ENCODE data around the gene GRIA3.
"Not testable (repeated sequence)": the region's sequence is repeated elsewhere in the genome, so short reads cannot be mapped to it uniquely, and the experiment has no call there.

The GRIA3 gene

DNA sequence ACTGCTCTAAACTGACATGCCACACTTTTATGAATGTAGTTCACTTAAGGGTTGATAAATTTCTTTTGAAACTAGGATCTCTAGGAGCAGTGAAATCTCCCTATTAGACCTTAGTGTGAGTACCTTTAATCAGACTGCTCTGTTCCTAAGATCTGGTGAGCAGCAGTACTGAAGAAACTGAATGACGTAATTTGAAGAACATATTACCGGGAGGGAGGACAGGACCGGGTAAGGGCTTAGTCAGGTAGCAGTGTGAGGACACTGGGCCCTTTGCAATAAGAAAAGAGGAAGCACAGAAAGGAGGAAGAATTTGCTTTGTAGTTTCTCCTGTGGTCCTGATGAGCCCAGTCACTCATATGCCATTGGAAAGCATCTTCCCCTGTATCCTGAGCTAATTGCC is 293.6 kb downstream of the GRIA3 start:
- no peak for DNase-seq

DNA sequence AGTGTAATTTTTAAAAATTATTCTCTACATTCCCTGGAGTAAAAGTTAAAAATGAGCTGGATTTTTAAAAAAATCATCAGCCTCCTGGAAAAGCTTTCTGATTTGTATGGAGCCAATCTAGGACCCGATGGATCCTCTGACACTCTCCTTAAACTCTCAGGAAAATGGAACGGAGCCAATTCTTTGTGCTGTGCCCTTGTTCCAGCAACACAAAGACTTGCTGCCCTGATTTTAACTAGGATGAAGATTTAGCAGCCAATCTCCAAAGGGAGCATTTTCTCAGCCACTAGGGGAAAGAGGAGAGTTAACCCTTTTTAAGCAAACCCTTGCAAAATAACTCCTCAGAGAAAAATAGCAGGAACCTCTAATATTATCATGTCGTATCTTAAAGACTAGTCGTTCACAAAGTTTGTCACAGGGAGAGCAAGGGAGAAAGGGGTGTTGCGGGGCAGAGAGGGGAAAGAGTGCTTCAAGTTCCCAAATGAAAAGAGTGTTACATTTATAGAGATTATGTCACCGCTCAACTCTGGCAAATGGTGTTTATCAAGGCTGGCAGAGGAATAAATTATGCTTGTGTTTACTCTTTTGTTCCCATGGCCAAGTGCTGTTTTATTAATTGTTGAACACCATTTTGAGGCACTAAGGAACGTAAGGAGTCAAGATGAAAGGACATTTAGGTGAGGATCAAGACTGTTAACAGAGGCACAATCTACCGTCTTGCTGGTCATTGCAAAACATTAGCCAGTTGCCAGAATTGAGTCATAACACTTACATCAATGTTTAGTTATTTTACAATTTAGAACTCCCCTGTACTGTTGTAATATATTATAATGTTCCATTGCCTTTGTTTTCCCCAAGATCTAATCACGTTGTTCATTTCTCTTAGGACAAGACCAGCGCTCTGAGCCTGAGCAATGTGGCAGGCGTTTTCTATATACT is 298.1 kb downstream of the GRIA3 start:
- no peak for DNase-seq

- DNase-seq = no peak
These were observed 302.2 kb downstream of the GRIA3 start for GRCh38 chrX:123486297-123486696.

GRCh38 chrX:123487236-123487635 is 303.2 kb downstream of the GRIA3 start:
- no peak for DNase-seq

GRCh38 chrX:123487669-123488068 is 303.6 kb downstream of the GRIA3 start:
- DNase-seq = no peak

GRCh38 chrX:123489011-123489410 is 304.9 kb downstream of the GRIA3 start:
- DNase-seq = no peak

- DNase-seq = no peak
These were observed 309.8 kb downstream of the GRIA3 start for GRCh38 chrX:123493857-123494256.

DNA sequence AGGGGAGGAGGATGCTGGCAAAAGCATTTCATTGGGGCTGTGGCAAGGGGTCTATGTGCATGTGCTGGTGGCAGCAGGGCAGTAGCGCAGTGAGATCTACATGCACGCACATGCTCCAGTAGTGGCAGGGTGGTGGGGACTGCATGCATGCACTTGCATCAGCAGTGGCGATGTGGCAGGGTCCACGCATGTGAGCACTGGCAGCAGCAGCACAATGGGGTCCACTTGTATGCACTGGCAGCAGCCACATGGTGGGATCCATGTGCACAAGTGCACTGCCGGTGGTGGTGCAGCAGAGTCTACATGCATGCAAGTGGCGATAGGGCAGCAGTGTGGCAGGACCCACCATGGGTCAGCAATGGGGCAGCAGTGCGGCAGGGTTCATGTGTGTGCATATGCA is 315.7 kb downstream of the GRIA3 start:
- DNase-seq = no peak

- DNase-seq = no peak
These were observed 320.0 kb downstream of the GRIA3 start for GRCh38 chrX:123504047-123504446.

GRCh38 chrX:123504630-123505270 is 320.7 kb downstream of the GRIA3 start:
- no peak for DNase-seq

DNA sequence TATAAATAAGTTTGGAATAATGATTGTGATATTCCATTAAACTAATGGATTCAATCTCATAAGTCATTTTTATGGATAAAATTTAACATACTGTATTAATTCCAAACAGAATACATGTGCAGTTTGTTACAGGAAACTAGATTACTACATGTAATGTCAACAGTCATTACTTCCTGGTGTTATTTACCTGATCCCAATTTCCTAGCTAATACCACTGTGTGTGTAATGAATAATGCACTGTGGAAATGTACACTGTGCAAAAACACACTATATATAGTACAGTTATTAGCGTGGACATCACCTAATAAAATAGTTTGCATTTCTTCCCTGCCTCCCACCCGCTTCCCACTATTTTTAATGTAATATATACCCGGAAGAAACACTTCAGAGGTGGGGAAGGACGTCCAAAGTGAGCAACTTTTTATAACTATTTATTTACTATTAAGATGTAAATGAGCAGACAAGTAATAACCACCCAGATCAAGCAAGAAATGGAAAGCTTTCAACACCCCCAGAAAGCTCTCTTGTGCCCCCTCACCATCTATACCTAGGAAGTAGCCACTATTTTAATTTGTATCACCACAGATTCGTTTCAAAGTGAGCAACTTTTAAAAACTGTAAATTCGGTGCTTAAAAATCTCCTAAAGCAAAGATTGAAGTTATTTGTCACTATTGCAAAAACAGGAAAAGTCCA is 329.7 kb downstream of the GRIA3 start:
- no peak for DNase-seq

DNA sequence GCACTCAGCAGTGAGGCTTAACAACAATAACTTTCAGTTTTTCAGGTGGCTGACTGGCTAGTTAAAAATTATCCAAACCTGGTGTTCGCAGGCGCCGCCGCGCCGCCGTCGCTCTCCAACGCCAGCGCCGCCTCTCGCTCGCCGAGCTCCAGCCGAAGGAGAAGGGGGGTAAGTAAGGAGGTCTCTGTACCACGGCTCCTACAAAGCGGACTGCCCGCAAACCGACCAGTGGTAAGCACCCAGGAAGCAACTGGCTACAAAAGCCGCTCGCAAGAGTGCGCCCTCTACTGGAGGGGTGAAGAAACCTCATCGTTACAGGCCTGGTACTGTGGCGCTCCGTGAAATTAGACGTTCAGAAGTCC is 330.2 kb downstream of the GRIA3 start:
- not testable (repeated sequence) for DNase-seq

- DNase-seq = no peak
These were observed 334.7 kb downstream of the GRIA3 start for GRCh38 chrX:123518791-123519190.

DNA sequence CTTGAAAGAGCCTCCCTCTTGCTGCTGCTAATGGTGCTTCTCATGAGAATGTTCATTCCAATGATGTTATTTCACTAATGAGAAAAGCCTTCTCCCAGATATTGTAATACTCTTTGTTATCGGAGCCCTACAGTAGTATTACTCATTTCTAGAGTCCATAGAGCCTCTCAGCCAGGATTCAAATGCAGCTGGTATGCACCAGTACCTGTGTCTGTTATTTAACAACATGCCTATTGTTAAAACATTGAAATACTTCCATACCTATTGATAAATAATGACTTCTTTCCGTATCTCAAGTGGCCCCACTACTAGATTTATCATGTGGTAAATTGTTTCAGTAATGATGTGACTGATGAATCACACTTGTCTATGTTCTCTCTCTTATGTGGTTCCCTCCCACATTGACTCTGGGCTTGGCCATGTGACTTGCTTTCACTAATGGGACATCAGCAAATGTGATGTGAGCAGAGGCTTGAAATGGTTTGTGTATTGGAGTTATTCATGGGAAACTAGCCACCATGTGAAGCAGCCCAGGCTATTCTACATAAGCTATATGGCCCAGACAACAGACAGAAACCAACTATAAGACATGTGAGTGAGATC is 341.1 kb downstream of the GRIA3 start:
- DNase-seq = no peak

DNA sequence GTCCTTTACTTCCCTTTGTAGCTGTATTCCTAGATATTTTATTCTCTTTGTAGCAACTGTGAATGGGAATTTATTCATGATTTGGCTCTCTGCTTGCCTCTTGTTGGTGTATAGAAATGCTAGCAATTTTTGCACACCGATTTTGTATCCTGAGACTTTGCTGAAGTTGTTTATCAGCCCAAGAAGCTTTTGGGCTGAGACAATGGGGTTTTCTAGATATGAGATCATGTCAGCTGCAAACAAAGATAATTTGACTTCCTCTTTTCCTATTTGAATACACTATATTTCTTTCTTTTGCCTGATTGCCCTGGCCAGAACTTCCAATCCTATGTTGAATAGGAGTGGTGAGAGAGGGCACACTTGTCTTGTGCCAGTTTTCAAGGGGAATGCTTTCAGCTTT is 346.6 kb downstream of the GRIA3 start:
- not testable (repeated sequence) for DNase-seq
